SK-N-SH treated with all-trans-retinoic acid at 6 μM for 48 hours (cell line): Measurements from ENCODE around the gene CPT1C.

Experiments
- ESRRG ChIP-seq: fragments of 250-450 bp; sonication (Bioruptor Pico); IDR thresholded peaks from 2 replicates; pipeline ENCODE4 v1.6.1; 2021; ENCODE audit warnings: mild to moderate bottlenecking
- ISL1 ChIP-seq: fragments of 250-450 bp; sonication (Bioruptor Pico); IDR thresholded peaks from 2 replicates; pipeline ENCODE4 v2.1.2; 2022; ENCODE audit warnings: mild to moderate bottlenecking, moderate library complexity
- OSR1 ChIP-seq: fragments of 250-450 bp; sonication (Bioruptor Pico); IDR thresholded peaks from 2 replicates; pipeline ENCODE4 v1.8.0; 2022; ENCODE audit warnings: moderate library complexity, mild to moderate bottlenecking, inconsistent platforms
- RARB ChIP-seq: fragments of 250-450 bp; sonication (Bioruptor Pico); IDR thresholded peaks from 2 replicates; pipeline ENCODE4 v1.8.0; 2021; ENCODE audit warnings: mild to moderate bottlenecking, moderate library complexity
- SNAI2 ChIP-seq: fragments of 250-450 bp; sonication (Bioruptor Pico); IDR thresholded peaks from 2 replicates; pipeline ENCODE4 v1.5.0; 2020; ENCODE audit warnings: mild to moderate bottlenecking, moderate library complexity
- TF ChIP-seq, protein P1 (sequence below): fragments of 250-450 bp; sonication (Bioruptor Pico); IDR thresholded peaks from 2 replicates; pipeline ENCODE4 v1.8.0; 2020; ENCODE audit warnings: mild to moderate bottlenecking, moderate library complexity, borderline replicate concordance
- TF ChIP-seq, protein P2 (sequence below): fragments of 250-450 bp; sonication (Bioruptor Pico); IDR thresholded peaks from 2 replicates; pipeline ENCODE4 v1.5.1; 2020; ENCODE audit warnings: low read depth, mild to moderate bottlenecking, moderate library complexity

DNA sequence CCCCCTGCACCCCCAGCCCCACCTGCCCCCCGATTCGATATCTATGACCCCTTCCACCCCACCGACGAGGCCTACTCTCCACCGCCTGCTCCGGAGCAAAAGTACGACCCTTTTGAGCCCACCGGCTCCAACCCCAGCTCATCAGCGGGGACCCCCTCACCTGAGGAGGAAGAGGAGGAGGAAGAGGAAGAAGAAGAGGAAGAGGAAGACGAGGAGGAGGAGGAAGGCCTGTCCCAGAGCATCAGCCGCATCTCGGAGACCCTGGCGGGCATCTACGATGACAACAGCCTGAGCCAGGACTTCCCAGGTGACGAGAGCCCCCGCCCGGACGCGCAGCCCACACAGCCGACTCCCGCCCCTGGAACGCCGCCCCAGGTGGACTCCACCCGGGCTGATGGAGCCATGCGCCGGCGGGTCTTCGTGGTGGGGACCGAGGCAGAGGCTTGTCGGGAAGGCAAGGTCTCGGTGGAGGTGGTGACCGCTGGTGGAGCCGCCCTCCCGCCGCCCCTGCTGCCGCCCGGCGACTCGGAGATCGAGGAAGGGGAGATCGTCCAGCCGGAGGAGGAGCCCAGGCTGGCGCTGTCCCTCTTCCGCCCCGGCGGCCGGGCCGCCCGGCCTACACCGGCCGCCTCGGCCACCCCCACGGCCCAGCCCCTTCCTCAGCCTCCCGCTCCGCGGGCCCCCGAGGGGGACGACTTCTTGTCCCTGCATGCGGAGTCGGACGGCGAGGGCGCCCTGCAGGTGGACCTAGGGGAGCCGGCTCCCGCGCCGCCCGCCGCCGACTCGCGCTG, 39.7 kb upstream of the CPT1C start:
- TF ChIP-seq RARB (CRISPR knock-in tag) (no peak), SNAI2 (CRISPR knock-in tag) (no peak), ISL1 (CRISPR knock-in tag) (no peak), ESRRG (CRISPR knock-in tag) (no peak), OSR1 (CRISPR knock-in tag) (no peak)
- TF ChIP-seq, protein P1, sequence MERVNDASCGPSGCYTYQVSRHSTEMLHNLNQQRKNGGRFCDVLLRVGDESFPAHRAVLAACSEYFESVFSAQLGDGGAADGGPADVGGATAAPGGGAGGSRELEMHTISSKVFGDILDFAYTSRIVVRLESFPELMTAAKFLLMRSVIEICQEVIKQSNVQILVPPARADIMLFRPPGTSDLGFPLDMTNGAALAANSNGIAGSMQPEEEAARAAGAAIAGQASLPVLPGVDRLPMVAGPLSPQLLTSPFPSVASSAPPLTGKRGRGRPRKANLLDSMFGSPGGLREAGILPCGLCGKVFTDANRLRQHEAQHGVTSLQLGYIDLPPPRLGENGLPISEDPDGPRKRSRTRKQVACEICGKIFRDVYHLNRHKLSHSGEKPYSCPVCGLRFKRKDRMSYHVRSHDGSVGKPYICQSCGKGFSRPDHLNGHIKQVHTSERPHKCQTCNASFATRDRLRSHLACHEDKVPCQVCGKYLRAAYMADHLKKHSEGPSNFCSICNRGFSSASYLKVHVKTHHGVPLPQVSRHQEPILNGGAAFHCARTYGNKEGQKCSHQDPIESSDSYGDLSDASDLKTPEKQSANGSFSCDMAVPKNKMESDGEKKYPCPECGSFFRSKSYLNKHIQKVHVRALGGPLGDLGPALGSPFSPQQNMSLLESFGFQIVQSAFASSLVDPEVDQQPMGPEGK, result no peak
- TF ChIP-seq, protein P2, sequence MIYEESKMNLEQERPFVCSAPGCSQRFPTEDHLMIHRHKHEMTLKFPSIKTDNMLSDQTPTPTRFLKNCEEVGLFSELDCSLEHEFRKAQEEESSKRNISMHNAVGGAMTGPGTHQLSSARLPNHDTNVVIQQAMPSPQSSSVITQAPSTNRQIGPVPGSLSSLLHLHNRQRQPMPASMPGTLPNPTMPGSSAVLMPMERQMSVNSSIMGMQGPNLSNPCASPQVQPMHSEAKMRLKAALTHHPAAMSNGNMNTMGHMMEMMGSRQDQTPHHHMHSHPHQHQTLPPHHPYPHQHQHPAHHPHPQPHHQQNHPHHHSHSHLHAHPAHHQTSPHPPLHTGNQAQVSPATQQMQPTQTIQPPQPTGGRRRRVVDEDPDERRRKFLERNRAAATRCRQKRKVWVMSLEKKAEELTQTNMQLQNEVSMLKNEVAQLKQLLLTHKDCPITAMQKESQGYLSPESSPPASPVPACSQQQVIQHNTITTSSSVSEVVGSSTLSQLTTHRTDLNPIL (CRISPR knock-in tag), result no peak
